Gastroesophageal sphincter (tissue), 3 donors: ENCODE measurements around the gene NAPB.

ENCODE experiments used
- CTCF ChIP-seq, 4 experiments: fragments of 200-600 bp in 2 of 4; fragments of 450-650 bp in 2 of 4; sonication (generic) in 1 of 4; IDR thresholded peaks; one replicate each; pipeline ENCODE4 v1.5.1; 2017 to 2019; ENCODE audit warnings: antibody characterized with exemption in 4 of 4, mild to moderate bottlenecking in 2 of 4, moderate library complexity in 2 of 4
- POLR2AphosphoS5 ChIP-seq: sonication (generic); formaldehyde crosslinking; IDR thresholded peaks from one replicate; pipeline ENCODE4 v1.6.1; 2017; ENCODE audit warnings: antibody characterized with exemption

- TF ChIP-seq CTCF (IDR thresholded peaks at IDR 0.05) (no peak), POLR2AphosphoS5 (no peak)
Observed at GRCh38 chr20:23386304-23387117, 34.8 kb downstream of the NAPB start.
